Activated CD8-positive, alpha-beta memory T cell treated with anti-CD3 and anti-CD28 coated beads, Interleukin-2, amount 50 U/mL, for 24 hours (primary cell): ENCODE measurements around the gene BCL11A.

Experiments used
- DNase-seq: peaks from one replicate; pipeline ENCODE4 v3.0.0-alpha.2; 2020; ENCODE audit errors: extremely low read depth

Gene BCL11A

DNA sequence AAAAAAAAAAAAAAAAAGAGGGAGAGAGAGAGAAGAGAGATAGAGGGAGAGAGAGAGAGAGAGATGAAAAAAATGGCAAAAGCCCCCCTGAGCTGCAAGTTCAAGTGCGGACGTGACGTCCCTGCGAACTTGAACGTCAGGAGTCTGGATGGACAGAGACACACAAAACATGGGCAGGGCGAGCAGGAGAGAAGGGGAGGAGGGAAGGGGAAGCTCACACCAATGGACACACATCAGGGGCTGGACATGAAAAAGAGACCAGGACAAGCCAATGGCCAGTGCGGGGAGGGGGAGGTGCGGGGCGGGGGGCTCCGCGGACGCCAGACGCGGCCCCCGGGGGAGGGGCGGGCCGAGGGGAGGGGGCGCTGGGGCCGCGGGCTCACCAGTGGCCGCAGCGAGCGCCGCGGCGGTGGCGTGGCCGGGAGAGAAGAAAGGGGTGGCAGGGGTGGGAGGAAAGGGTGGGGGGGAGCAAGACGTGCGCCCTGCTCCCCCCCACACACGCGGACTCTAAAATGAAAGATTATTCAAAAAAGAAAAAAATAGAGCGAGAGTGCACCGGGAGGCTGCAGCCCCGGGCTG, at the start of gene BCL11A:
TSS of gene BCL11A (minus strand) at position 160 of the 579 bp plus-strand sequence. CDS start 384 bp downstream, outside the sequence.
- DNase-seq, result no peak

DNA sequence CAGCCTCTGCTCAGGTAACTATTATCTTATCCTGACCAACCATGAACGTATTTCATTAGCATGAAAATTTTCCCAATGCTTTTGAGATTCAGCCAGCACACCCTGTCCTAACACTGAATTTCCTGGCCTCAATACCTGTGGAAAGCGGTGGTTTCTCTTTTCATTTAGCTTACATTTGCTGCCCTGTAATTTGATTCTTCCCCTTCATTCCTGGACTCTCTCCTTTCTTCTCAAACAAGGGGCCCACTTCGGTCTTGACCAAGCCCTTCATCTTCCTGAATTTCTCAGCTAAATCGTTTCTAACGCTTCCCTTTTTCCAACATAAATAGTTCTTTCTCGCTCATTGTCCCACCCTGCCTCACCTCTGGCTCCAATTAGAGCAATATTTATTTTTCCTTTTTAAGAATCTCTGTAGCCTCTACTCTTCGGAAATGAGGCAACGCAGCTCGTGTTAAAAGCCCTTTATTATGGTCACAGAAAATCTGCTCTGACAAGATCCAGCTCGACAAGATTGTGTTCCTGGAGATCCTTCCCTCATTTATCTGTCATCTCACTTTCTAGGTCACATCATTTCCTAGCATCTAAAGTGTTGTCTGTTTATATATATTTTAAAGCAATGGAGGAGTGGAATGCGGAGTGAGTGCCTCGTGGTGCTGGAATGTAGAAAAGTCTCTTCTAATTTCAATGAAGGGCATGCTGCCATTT, 49.5 kb upstream of the BCL11A start:
- no peak for DNase-seq

DNA sequence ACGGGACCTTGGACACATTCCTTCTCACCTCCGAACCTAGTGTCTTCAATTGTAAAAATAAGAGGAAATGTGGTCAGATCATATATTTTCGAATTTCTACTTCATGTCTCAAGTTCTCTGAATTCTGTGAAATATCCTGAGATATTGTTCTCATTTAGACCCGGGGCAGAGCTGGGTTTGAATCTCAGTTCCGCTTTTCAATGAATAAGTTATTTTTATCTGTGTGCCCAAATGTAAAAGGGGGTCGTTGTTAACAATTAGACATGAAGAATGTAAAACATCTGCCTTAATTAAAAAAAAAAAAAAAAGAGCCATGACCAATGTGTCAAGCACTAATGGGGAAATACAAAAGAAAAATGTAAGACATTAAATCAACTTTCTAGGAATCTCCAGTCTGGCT, 48.9 kb upstream of the BCL11A start:
- DNase-seq, result no peak

DNA sequence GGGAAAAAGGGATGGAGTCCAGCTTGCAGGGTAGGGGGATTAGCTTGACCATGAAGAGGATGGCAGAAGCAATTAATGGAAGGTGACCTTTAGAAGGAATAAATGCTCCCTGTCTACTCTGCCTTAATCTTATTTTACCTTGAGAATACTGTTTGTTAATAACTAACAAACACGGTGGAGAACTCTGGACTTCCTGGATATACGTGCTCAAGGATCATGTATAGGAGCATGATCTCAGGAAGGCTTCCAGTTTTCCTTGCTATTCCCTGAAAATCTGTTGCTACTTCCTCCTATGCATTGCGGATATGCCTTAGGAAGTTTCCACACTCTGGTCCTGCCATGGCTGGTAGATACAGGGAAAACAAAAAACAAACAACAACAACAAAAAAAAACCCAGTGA, 44.8 kb upstream of the BCL11A start:
- DNase-seq, result no peak

DNA sequence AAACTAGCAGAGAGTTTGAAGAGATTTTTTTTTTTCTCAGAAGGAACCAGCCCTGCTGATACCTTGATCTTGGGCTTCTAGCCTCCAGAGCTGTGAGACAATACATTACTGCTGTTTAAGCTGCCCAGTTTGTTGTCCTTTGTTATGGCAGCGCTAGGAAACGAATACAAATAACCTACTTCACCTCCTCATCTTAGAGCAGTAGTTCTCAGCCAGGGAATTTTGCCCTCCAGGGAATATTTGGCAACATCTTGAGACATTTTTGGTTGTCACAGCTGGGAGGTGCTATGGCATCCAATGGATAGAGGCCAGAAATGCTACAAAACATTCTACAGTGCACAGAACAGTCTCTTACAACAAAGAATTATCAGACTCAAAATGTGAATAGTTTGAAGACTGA, 43.9 kb upstream of the BCL11A start:
- DNase-seq, result no peak

DNA sequence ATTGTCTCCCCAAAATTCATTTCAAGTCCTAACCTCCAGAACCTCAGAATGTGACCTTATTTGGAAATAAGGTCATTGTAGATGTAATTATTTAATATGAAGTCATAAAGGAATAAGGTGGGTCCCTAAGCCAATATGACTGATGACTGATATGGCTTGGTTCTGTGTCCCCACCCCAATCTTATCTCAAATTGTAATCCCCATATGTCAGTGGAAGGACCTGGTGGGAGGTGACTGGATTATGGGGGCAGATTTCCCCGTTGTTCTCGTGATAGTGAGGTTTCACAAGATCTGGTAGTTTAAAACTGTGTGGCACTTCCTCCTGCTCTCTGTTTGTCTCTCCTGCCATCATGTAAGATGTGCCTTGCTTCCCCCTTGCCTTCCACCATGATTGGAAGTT, 43.0 kb upstream of the BCL11A start:
- DNase-seq, result no peak

DNA sequence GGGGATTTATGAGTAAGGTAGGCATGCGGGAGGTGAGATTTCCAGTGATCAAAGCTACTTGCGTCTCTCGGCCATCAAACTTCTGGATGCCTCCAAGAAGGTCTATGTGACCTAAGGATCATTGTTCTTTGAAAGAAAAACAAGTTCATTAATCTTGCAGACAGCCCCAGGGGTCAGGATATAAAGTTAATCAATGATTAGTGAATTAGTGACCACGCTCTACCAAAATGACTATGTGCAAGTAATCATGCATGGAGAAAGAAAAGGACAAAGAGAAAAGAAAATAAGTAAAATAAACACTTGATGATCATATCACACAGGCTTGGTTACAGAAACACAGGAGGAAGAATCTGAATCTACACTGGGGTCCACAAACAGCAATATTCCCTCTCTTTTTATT, 42.5 kb upstream of the BCL11A start:
- no peak for DNase-seq

DNA sequence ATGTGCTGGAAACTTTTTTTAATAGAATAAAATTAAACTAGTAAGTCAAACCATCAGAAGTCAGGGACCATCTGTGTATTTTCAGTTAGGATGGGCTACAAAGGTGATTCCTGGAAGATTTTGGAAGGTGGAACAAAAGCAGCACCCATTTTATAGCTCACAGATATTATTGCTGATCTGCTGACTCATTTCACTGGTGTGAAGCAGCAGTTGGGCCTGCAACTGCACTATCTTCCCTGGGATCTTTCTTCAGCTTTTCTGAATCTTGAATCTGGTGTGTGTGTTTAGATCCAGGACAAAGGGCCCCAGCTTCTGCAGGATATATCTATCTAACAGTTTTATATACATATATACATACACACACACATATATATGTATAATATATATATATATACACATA, 35.6 kb upstream of the BCL11A start:
- DNase-seq, result no peak

DNA sequence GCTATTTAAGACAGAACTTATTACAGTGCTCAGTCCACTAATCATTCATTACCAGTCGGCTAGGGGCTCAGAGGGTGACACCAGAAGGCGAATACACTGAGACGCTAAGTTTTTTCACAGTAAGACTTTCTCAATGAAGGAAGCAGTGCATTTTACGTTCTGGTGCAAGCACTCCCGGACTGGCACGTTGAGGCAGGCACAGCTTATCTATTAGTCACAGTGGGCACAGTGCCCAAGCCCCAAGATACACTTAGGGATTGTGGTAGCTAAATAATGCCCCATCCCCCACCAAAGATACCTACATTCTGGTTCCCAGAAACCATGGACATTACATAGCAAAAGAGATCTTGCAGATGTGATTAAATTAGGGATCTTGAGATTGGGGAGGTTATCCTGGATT, 32.6 kb upstream of the BCL11A start:
- no peak for DNase-seq

DNA sequence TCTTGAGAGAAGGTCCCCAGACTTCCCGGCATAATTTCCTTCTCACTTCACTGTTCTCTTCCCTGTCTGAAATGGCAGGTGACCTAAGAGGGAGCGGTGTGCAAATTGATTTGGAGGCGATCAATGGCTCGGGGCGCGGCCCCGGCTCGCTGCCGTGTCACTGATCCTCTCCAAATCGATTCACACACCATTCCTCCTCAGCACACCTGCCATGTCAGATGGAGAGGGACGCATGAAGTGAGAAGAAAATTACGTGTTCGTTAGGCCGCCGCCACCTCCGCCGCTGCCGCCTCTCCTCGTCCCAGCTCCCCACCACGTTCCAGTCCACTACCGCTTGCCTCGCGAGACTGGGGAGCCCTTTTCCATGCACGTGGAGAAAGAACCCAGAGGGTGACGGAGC, 31.8 kb upstream of the BCL11A start:
- DNase-seq, result no peak

DNA sequence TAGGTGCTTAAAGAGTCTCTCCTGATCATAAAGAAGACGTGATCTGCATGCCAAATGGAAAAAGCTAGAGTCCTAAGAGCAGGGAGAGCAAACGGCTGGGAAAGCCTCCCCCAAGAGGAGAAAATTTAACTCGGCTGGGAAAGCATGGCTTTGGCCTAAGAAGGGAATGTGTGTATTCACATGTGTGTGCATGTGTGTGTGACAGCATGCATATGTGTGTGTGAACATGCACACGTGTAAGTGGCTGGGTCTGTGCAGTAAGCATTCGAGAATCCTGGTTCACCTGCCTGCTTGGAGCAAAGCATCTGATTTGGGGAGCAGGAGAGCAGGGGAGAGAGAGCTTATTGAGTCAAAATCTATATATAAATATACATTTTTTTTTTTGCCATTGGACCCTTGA, 30.1 kb upstream of the BCL11A start:
- no peak for DNase-seq

DNA sequence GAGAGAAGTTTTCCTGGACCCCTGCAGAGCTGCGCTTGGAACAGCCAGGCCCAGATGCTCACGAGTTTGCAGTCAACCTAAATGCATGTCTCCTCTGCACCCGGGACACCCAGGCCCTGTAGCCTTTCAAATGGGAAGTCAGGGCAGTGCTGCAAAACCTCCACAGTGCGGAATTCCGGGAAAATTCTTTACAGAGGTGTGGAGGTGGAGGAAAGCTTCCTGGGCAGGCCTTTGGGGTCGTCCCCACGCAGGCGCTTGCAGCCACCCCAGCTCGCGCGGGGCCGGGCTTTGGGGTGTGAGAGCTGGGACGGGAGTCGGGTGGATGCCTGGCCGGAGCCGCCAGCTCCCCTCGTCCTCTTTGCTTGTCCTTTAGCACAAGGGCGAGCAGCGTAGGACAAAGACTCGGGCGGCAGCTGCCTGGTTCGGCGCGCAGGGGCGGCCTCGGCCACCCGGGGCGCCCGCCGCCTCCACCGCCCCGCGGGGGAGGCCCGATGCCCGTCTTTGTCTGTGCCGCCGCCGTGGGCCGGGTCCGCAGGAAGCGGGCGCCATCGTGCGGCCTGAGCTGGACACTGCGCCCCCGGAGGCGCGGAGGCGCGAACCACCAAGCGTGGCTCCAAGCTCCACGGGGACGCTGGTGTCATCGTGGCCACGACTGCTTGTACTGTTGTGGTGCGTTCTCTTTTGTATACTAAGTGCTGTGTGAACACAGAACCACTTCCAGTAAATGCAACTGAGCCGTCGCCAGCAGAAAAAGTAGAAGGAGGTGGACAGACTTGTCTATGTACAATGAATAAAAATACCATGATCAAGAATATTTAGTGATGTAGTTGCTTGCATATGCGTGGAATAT, 28.2 kb upstream of the BCL11A start:
- DNase-seq, result peak; percentile 9

DNA sequence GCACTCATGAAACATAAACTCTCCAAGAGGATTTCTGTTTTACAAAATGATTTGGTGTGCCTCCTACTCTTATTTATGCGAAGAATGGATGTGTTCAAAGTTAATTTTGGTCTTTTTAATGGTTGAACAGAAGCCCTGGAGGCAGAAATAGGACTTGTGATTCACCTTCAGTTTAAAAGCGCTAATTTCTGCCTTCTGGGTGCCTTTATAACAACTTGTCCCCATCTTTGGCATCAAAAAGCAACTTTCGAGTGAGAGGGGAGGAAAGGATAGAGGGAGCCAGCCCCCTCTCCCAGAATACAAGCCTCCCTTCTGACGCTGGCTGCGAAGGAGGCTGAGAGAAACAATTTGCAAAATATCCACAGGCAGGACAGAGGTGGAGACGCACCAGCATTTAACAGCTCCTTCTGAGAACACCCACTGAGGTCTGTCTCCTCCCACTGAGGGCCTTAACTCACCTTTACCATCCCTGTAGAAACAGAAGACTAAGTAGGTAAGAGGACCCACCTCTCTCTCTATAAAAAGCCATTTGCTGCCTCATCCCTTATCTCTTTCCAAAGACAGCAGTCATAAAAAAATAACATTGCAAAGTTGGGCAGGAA, 24.3 kb upstream of the BCL11A start:
- DNase-seq, result no peak

DNA sequence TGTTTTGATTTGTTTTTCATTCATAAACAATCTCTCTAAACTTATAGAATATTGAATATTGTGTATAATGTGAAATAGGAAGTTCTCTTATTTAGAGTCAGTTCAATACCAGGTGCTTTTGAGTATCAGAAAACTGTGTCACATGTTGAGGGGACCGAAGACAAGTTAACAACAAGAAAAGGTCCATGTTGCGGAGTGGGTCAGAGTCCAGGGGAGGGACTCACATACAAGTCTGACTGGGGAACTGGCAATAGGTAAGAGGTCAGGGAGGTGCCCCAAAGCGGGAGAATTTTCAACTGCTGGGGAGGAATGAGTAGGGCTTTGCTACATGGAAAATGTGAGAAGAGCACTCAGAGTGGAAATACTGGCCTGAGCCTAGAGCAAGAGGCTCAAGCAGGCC, 19.8 kb upstream of the BCL11A start:
- DNase-seq, result no peak

DNA sequence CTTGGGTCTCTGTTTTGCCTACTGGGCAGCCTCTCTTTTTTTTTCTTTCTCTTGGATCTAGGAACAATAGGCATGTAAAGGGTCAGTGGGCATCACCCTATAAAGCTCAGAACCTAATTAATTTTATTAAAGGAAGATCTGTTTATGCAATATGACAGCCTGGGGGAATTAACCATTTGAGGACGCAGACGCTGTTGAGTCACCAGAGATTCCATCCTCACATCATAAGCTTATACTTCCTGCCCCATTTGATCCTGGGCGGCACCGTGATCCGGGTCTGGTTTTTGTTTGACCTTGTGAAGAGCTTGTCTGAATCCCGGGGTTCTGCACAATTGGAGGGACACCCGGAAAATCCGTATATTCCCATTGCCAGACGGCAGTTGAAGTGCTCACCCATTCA, 16.8 kb upstream of the BCL11A start:
- no peak for DNase-seq

DNA sequence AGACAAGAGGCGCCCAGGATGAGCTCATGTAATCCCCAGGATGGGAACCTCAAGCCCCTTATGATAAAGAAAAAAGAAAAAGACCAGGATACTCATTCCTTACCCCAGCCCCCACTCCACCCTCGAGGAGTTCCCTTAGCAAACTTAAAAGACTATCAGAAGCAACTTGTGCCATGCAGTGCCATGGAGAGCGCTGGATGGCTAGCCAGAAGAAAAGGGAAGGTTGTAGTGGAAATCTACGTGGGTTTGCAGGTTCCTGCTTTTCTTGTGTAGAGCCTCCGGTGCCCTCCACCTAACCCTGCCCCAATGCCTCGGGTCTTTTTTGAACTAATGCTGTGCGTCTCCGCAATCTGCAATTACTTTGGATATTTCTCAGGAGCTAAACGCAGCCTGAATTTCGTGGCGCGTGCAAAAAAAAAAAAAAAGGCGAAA, 16.2 kb upstream of the BCL11A start:
- DNase-seq, result no peak

DNA sequence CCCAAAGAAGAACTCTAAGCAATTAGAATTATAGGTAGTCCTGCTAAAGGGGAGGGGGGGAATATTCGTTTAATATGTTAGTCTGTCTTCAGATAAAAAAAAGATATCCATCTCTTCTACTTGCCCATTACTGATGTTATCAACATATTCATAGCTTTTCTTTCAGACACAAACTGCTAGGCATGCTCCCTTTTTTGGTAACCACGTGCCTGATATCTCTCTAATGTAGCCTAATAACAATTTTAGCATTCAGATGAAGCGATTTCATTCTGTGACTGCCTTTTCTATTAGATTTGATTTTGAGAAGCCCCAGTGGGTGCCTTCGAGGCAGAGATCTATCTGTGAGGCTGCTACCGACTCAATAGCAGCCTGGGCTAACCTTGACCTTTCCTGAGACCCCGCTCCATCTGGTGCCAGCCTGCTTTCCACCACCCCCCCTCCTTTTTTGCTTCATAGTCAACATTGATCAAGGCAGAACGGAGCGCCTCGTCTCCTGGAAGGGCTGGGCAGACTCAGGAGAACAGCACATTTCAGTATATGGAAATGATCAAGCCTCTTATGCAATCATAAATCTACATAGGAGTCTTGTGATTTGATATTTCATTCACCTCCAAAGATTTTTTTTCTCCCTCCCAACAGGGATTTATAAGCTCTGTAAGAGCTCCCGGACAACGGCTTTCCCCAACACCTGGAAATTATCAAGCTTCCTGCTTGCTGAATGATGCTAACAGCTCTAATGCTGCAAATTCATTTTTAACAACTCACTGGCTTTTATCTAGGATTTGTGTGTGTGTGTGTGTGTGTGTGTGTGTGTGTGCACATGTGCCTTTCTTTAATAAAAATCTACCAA, 14.7 kb upstream of the BCL11A start:
- DNase-seq, result no peak

DNA sequence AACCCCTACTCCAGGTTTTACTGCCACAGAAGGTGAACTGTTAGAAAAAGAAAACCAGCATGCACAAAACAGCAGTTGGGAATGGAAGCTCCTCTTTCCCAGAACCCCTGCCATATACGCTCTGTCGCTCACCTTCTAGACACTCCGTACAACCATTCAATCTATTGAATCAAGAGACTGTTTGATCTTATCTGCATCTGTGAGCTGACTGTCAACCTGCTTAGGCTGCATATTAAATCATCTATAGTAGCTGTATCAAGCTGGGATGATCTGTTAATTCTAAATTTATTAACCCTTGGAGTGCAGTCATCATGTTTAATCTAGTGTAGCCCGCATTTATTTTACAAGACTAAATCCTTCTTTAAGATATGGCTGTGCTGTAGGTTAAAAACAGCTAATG, 13.6 kb upstream of the BCL11A start:
- no peak for DNase-seq

DNA sequence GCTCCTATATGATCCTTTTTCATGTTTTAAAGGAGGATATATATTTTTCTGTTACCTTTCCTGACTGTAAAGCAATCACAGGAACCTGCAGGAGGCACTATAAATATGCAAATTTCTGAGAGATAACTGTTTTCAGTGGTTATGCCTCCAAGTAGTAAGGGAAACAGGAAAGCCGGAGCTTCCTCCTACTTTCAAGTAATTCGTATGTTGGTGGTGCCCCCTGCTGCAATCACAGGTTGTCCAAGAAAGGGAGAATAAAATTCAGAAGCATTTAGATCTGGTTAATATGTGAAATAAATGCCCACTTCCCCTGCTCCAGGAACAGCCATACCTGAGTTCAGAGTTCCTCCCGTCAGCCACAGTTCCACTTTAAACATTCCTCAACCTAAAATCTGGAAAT, 12.0 kb upstream of the BCL11A start:
- no peak for DNase-seq

DNA sequence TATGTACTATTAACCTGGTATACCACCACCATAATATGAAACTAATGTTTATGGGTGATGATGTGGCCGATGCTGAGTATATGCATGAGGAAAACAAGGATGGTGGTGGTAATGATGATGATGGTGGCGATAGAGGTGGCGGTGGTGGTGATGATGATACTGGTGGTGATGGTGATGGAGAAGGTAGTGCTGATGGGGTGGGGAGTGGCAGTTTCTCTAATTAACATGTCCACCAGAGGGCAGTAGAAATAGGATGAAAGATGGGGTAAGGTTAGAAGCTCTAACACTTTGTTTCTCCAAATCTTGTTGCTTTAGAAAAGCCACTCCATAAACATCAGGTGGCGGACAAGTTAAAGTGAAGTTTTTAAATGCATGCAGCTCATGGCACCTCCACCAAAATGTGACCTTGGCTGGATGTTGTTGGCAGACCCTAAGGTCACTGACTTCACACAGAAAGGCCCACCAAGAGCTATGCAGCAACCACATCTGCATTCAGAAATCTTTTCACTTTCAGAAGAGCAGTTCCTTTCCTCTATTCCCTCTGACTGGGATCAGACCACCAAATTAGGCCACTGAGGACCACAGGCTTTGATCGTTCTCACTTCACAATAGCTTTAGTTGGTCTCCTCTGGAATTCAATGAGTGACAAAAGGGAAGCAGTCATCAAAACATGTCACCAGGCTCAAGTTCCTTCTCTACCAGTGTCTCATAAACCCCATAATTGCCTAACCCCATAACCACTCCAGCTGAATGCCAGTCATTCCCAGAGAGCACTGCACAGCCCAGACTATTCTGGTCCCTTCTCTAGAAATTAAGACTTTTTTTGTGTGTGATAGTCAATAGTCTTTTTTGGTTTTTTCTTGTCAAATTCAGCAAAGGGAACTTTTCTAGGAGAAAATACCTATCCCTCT, 7.5 kb upstream of the BCL11A start:
- DNase-seq, result no peak

DNA sequence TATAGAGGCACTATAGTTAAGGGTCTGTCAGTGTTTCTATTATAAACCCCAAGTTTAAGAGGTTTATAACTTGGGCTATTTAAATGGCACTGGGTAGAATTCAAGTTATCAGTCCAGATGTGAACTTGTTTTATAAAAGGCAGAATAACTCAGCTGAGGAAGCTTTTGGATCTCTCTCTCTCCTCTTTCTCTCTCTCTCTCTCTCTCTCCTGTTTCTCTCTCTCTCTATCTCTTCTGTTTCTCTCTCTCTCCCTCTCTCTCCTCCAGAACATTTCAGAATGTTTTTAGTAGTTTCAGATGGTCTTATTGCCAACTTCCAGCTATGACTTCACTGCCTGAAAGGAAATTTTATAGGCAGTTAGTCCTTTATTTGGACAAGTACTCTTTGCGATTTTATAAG, 6.4 kb upstream of the BCL11A start:
- no peak for DNase-seq
